GM10266 (cell line): ENCODE results near the gene RALY.

Source experiments
- DNase-seq: peaks from one replicate; pipeline ENCODE4 v3.0.0; 2012; ENCODE audit errors: extremely low spot score
- CTCF ChIP-seq: IDR thresholded peaks from 2 replicates; pipeline ENCODE4 v1.5.1; 2012; ENCODE audit warnings: mild to moderate bottlenecking, low read depth; ENCODE audit not compliant: control insufficient read depth, insufficient read depth; ENCODE audit errors: missing control alignments

RALY gene

GRCh38 chr20:33977535-33977934 lies 16.2 kb upstream of the RALY start:
- DNase-seq: no peak
- TF ChIP-seq CTCF: no peak

GRCh38 chr20:33979094-33979493 lies 14.6 kb upstream of the RALY start:
- no peak for TF ChIP-seq CTCF
- DNase-seq: no peak

- no peak for DNase-seq
- no peak for TF ChIP-seq CTCF
These were observed 12.4 kb upstream of the RALY start for GRCh38 chr20:33981347-33981746.

DNA sequence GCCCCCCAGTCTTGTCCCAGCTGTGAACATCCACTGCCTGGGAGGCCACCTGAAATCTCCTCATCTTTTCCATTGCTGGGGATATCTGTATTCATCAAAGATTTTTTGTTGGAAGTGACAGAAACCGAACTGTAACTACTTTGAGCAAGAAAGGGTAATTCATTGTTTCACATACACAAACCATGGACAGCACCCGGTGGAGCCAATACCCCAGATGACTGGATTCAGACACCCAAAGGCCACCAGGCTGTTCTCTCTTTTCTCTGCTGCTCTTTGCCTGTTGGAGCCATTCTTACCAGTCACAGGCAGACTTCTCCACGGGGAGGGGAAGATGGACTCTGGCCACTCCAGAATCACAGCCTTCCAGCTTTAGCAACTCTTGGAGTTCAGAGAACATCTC lies 11.7 kb upstream of the RALY start:
- no peak for TF ChIP-seq CTCF
- no peak for DNase-seq

GRCh38 chr20:33983371-33983770 lies 10.3 kb upstream of the RALY start:
- no peak for DNase-seq
- no peak for TF ChIP-seq CTCF

DNA sequence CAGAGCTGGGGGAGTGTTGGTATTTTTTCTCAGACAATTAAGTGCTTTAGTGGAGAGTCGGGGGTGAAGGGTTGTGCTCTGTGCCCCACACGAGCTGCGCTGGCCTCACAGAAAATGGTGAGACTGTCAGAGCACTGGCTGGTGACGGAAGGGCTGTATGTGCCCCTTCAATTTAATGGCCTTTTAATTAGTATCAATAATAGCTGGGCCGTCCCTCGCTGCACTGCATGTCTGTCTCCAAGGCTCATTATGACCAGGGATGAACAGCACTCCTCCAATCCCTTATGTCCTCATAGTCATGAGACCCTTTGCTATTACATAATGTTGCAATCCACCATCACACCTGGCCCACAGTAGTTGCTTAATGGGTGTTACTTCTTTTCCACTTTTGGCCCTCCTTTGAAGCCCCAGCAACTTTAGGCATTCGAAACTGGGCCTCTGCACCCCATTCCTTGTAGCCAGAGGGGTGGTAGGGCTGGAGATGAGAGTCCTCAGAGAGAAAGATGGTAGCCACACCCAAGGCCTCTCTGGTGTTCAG lies 9.5 kb upstream of the RALY start:
- no peak for TF ChIP-seq CTCF
- no peak for DNase-seq

DNA sequence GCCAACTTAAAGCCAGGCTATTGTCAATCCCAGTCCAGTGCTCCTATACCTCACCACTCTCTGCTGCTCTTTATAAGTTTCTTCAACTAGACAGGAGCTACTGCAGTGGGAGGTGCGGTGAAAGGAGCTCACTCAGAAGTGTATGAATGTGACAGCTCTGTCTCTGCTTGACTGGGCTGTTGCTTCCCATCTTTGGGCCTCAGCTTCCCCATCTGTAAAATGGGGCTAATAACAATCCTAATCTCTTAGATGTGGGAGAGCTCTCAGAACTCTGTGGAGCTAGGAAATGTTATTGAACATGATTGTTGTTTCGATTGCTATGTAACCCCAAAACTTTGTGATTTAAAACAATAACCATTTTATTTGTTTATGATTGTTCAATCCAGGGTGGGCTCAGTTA lies 8.4 kb upstream of the RALY start:
- no peak for TF ChIP-seq CTCF
- DNase-seq: no peak
